RWPE1 (cell line): ENCODE data around the gene REELD1.

ENCODE experiments used
- CTCF ChIA-PET: fragments of 350-600 bp; sonication (Branson Sonifier 250); formaldehyde crosslinking; extraction: SDS; loops from one replicate; lab custom pipeline; 2021; lab: Yijun Ruan, JAX
- POLR2A ChIA-PET: fragments of 400-600 bp; formaldehyde crosslinking; extraction: SDS; loops from one replicate; lab custom pipeline; 2020; ENCODE audit warnings: antibody characterized with exemption; ENCODE audit not compliant: low non-redundant PET; lab: Yijun Ruan, JAX
- DNase-seq: peaks from one replicate; pipeline ENCODE4 v3.0.0; 2012; ENCODE audit warnings: low spot score
- H3K27ac ChIP-seq: fragments of 450-650 bp; 2 replicates; pipeline ENCODE4 v1.5.1; 2017
- CTCF ChIP-seq: fragments of 450-650 bp; conservative IDR thresholded peaks from 2 replicates; pipeline ENCODE4 v1.5.1; 2017; ENCODE audit warnings: low read depth, mild to moderate bottlenecking

REELD1 gene

DNA sequence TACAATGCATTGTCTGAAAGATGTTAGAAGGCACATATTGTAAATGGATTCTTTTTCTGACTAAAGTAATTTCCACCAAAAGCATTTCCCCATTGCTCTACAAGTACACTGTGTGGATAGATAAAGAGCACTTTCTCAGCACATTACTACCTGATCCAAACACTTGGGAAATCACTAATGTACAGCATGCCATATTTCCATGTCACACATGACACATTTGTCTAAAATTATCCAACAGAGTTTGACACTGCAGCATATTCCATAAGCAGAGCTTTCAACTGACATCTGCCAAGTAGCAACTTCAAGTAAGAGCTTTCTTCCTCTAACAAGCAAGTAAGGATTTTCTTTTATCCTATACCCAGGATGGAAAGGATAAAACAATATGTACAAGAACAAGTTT lies 49.5 kb downstream of the REELD1 start:
- H3K27ac ChIP-seq, result no peak overlapping the region
- no peak for TF ChIP-seq CTCF
- no peak for DNase-seq
- ChIA-PET POLR2A (no interaction called here), CTCF (no interaction called here)

GRCh38 chr4:146265950-146266490 lies 51.7 kb downstream of the REELD1 start:
- DNase-seq, result no peak
- ChIA-PET CTCF (no interaction called here), POLR2A (no interaction called here)
- TF ChIP-seq CTCF, result no peak
- H3K27ac ChIP-seq, result no peak overlapping the region

DNA sequence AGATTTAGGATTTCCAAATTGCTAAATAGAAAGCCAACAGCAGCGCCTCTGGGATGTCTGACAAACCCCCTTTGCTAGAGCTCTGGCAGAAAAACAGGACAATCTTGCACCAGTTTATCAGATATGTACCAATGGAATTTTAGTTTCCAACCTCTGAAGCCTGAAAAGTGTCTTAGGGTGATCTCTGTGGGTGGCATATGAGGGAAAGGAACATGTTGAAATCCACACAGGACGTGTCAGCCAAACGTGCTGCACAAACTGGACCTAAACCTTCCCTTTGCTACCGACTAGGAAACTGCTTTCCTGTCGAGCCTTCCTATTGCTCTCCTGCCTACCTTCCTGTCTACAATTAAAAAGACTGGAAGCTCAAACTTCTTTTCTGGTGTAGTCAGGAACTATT lies 53.5 kb downstream of the REELD1 start:
- TF ChIP-seq CTCF, result no peak
- no peak for DNase-seq
- H3K27ac ChIP-seq, result no peak overlapping the region
- ChIA-PET CTCF (no interaction called here), POLR2A (no interaction called here)

DNA sequence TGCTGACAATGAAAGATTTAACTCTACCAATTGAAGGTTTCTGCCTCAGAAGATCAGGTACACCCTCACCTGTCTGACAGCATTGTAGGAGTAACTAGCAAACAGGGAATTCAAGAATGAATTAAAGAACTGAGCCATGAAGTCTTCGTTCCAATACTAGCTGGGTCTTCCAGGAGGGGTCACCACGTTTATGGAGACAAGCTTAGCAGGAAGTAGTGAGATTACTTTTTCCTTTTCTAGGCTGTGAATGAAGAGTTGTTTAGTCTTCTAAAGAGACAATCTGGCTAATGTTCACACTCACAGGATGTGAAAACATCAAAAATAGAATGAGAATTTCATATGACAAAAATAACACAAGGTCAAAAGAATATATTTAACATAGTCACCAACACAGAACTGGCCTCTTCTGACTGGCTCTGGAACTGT lies 54.9 kb downstream of the REELD1 start:
- DNase-seq, result no peak
- POLR2A ChIA-PET, result no interaction called here
- CTCF ChIA-PET, result no interaction called here
- TF ChIP-seq CTCF, result no peak
- no peak overlapping the region for H3K27ac ChIP-seq

DNA sequence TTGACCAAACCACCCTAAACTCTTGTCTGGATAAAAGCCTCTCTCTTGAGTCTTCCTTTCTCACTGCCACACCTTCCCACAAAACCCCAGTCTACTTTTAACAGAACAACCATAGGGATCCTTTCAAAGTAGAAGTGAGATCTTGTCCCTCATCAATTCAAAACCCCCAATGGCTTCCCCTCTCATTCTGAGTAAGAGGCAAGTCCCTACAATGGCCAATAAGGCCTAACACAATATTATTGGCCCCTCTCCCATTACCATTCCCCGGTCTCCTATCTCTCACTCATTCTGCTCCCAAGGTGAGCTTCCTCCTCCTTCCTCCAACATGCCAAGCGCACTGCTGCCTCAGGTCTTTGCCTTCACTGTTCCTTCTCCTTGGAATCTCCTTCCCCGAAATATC lies 57.1 kb downstream of the REELD1 start:
- DNase-seq, result no peak
- H3K27ac ChIP-seq, result no peak overlapping the region
- ChIA-PET CTCF (no interaction called here), POLR2A (no interaction called here)
- TF ChIP-seq CTCF, result no peak

DNA sequence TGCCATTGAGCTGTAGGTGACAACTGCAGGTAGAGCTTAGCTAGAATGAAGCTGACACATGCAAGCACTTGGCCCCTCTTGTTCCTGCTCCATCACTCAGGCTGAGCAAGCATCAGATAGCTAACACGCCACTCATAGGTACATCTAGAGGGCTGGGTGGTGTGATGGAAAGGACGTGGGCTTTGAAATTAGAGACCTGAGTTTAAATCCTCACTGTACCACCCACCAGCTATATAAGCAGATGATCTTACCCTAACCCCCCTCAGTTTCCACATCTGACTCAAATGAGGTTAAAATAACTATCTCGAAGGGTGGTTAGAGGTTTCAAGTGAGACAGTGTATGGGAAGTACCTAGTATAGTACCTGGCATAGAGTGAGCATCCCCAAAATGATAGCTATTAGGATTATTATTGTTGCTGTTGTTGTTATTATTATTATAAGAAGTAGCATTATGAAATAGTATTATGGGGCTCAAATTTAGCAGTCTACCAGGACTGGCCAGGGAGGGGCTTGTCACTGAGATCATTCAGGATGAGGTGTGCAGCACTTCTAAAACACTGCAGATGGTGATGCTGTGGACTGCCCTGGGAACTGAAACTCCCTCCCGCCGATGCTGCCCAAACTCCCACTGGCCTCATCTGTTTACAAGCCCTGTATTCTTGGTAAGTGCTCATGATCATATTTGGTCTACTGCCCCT lies 59.0 kb downstream of the REELD1 start:
- no peak for TF ChIP-seq CTCF
- ChIA-PET POLR2A (no interaction called here), CTCF (no interaction called here)
- no peak overlapping the region for H3K27ac ChIP-seq
- DNase-seq, result no peak
